Adrenal gland (tissue), 12 donors: Measurements from ENCODE around the gene CTCF. TPM values are rescaled to one million over a fixed set of nuclear protein-coding genes. Genes with fewer than 3 reads are reported as not detected.

Source experiments
- DNase-seq, 7 donors: peaks; one replicate each; pipeline ENCODE4 v3.0.0-alpha.2; 2019 to 2020
- H3K27ac ChIP-seq, 5 donors: fragments of 200-600 bp; sonication (generic) in 4 of 5; 1 replicate in 3 of 5; 2 replicates in 2 of 5; pipeline versions ENCODE4 v1.5.1 to v1.8.0; 2016 to 2020; ENCODE audit warnings: mild to moderate bottlenecking in 1 of 5
- H3K27me3 ChIP-seq: fragments of 200-600 bp; 2 replicates; pipeline ENCODE4 v1.8.0; 2021
- H3K36me3 ChIP-seq, 2 donors: fragments of 200-600 bp; replicated peaks in 1 of 2; 1 replicate in 1 of 2; 2 replicates in 1 of 2; pipeline versions ENCODE4 v1.5.1 to v1.8.0; 2018 to 2022
- H3K4me1 ChIP-seq, 2 donors: fragments of 200-600 bp; replicated peaks in 1 of 2; 1 replicate in 1 of 2; 2 replicates in 1 of 2; pipeline versions ENCODE4 v1.5.1 to v1.8.0; 2018 to 2021
- H3K4me3 ChIP-seq, 4 donors: fragments of 200-600 bp; sonication (generic) in 3 of 4; one replicate each; pipeline ENCODE4 v1.5.1; 2016 to 2018
- H3K9me3 ChIP-seq, 3 donors: fragments of 200-600 bp; sonication (generic) in 1 of 3; replicated peaks in 1 of 3; 1 replicate in 2 of 3; 2 replicates in 1 of 3; pipeline versions ENCODE4 v1.5.1 to v1.8.0; 2016 to 2021
- CTCF ChIP-seq, 6 experiments: fragments of 450-650 bp in 4 of 6; fragments of 200-600 bp in 2 of 6; sonication (generic) in 1 of 6; IDR thresholded peaks; 1 replicate in 5 of 6; 2 replicates in 1 of 6; pipeline versions ENCODE4 v1.5.1 to v1.8.0; 2016 to 2021; ENCODE audit warnings: antibody characterized with exemption in 6 of 6, mild to moderate bottlenecking in 2 of 6, moderate library complexity in 1 of 6
- POLR2A ChIP-seq, 2 donors: fragments of 450-650 bp; IDR thresholded peaks; one replicate each; pipeline ENCODE4 v1.6.1; 2017; ENCODE audit warnings: antibody characterized with exemption in 2 of 2, mild to moderate bottlenecking in 2 of 2, moderate library complexity in 1 of 2
- WGBS, 4 donors: extraction: QIAGEN DNeasy Blood & Tissue Kit in 2 of 4; methylation state at CpG; one replicate each; pipeline versions ENCODE4 v1.1.5 to v1.1.7; 2013 to 2017; 5-methylcytosine and 5-hydroxymethylcytosine counted together
- intact Hi-C, 2 donors: fragments of 100-400 bp; cut with DNase I; formaldehyde crosslinking; loops; one replicate each; pipeline versions ENCODE4 v1.14.1 to v1.15.0; 2022 to 2023
- polyA plus RNA-seq, 3 donors: library from polyadenylated mRNA; stranded (reverse); fragments of 200-250 nt in 2 of 3; fragments of 350-450 nt in 1 of 3; fragmentation: Illumina TruSeq in 1 of 3; extraction: RNeasy Lipid Tissue Mini Kit (QIAGEN cat#74804) in 1 of 3; gene quantifications; one replicate each; pipeline ENCODE4 v1.2.3, GENCODE V29; 2013 to 2014
- small RNA-seq, 2 donors: library from RNA; depleted of rRNA; stranded (forward); fragments of <200 nt; gene quantifications; one replicate each; pipeline ENCODE3, GENCODE V24; 2016
- total RNA-seq, 9 donors: library from RNA; depleted of rRNA in 4 of 9; stranded (reverse); fragments of >200 nt in 4 of 9; fragments of 120-200 nt in 1 of 9; fragmentation: NEBNext Ultra II Directional in 1 of 9; extraction: Animal tissue kit (Norgen Biotek cat#: 25700) in 1 of 9; gene quantifications; one replicate each; pipeline versions ENCODE4 v1.1.0 to v1.2.4, GENCODE V29; 2013 to 2023
- donor health status: healthy with polysubstance abuse.
- donor health status: Bipolar disorder and iron deficiency.
- donor health status: DM: yes; HTN: yes; CAD: no.
- donor health status: DM: no; HTN: no; CAD: no.
- donor health status: DM: no; HTN: no; CAD: no.
- donor health status: DM: yes; HTN: yes; CAD: no.

The CTCF gene
- total and polyA plus RNA-seq, 12 donors = 18.4 to 53.5 (median 29.9) TPM

GRCh38 chr16:67685388-67686112 lies 123.2 kb downstream of the CTCF start:
- Histone ChIP-seq H3K27ac (peak overlapping the region in 1 of 5 donors; percentile 56), H3K9me3 (no peaks in the 10 kb centered on the region), H3K27me3 (no peaks in the 10 kb centered on the region), H3K36me3 (peaks cover 0 to 29% of the 10 kb centered on the region in 2 donors), H3K4me3 (no peak overlapping the region), H3K4me1 (no peaks in the 10 kb centered on the region)
- no peak for DNase-seq
- intact Hi-C loops = no loop called here
- TF ChIP-seq CTCF (IDR thresholded peaks at IDR 0.05) (no peak), POLR2A (IDR thresholded peaks at IDR 0.05) (no peak)
- WGBS, 4 donors = 85 to 91% (median 88%) methylated on average over 17 of the region's 17 CpGs

Small RNA genes lying within 50 kb of the gene (small RNA-seq; reads per million reads assigned to genes)
- 0 reads per million in 2 donors for gene AC027682.3

Other genes starting within 250 kb of the CTCF start
- 1 to 10 TPM in 1 of 9 donors, under 1 TPM in 1, not detected in 7; 0.04 to 3.2 TPM for gene KCTD19, start 235.8 kb upstream of the CTCF start, total RNA-seq
- under 1 TPM; 0.07 to 0.80 (median 0.18) TPM for gene KCTD19, start 235.8 kb upstream of the CTCF start, polyA plus RNA-seq
- 1 to 10 TPM in 1 of 9 donors, under 1 TPM in 3, not detected in 5; 0.15 to 4.7 (median 0.52) TPM for gene LRRC36, start 235.7 kb upstream of the CTCF start, total RNA-seq
- 1 to 10 TPM in 1 of 3 donors, under 1 TPM in 2; 0.24 to 1.9 (median 0.61) TPM for gene LRRC36, start 235.7 kb upstream of the CTCF start, polyA plus RNA-seq
- 10 to 100 TPM in 1 of 9 donors, 1 to 10 TPM in 7, not detected in 1; 1.1 to 12.8 (median 3.4) TPM for gene TPPP3, start 169.0 kb upstream of the CTCF start, total RNA-seq
- 10 to 100 TPM in 2 of 3 donors, 1 to 10 TPM in 1; 9.4 to 22.7 (median 16.6) TPM for gene TPPP3, start 169.0 kb upstream of the CTCF start, polyA plus RNA-seq
- 10 to 100 TPM in 8 of 9 donors, 1 to 10 TPM in 1; 4.2 to 30.0 (median 13.6) TPM for gene ZDHHC1, start 146.0 kb upstream of the CTCF start, total RNA-seq
- gene ZDHHC1, start 146.0 kb upstream of the CTCF start, polyA plus RNA-seq = 1 to 10 TPM; 1.3 to 8.5 (median 7.9) TPM
- 10 to 100 TPM in 2 of 9 donors, 1 to 10 TPM in 6, under 1 TPM in 1; 0.69 to 12.3 (median 6.2) TPM for gene HSD11B2, start 131.4 kb upstream of the CTCF start, total RNA-seq
- 1 to 10 TPM; 1.8 to 3.7 (median 3.5) TPM for gene HSD11B2, start 131.4 kb upstream of the CTCF start, polyA plus RNA-seq
- gene ATP6V0D1, start 81.4 kb upstream of the CTCF start, total RNA-seq = 100 to 1,000 TPM; 114 to 244 (median 167) TPM
- gene ATP6V0D1, start 81.4 kb upstream of the CTCF start, polyA plus RNA-seq = 100 to 1,000 TPM in 1 of 3 donors, 10 to 100 TPM in 2; 24.1 to 186 (median 31.9) TPM
- gene AGRP, start 79.0 kb upstream of the CTCF start, total RNA-seq = 10 to 100 TPM in 4 of 9 donors, 1 to 10 TPM in 5; 3.1 to 98.1 (median 8.0) TPM
- 10 to 100 TPM in 2 of 3 donors, 1 to 10 TPM in 1; 2.9 to 56.7 (median 52.0) TPM for gene AGRP, start 79.0 kb upstream of the CTCF start, polyA plus RNA-seq
- 100 to 1,000 TPM in 1 of 9 donors, 10 to 100 TPM in 7, 1 to 10 TPM in 1; 8.1 to 168 (median 58.8) TPM for gene RIPOR1, start 33.7 kb upstream of the CTCF start, total RNA-seq
- gene RIPOR1, start 33.7 kb upstream of the CTCF start, polyA plus RNA-seq = 10 to 100 TPM; 19.6 to 83.5 (median 56.6) TPM
- gene CARMIL2, start 82.6 kb downstream of the CTCF start, total RNA-seq = 1 to 10 TPM in 5 of 9 donors, under 1 TPM in 4; 0.24 to 2.5 (median 1.0) TPM
- gene CARMIL2, start 82.6 kb downstream of the CTCF start, polyA plus RNA-seq = 10 to 100 TPM in 1 of 3 donors, 1 to 10 TPM in 1, under 1 TPM in 1; 0.35 to 18.5 (median 4.1) TPM
- gene ACD, start 97.7 kb downstream of the CTCF start, total RNA-seq = 10 to 100 TPM in 8 of 9 donors, 1 to 10 TPM in 1; 9.2 to 47.0 (median 18.7) TPM
- gene ACD, start 97.7 kb downstream of the CTCF start, polyA plus RNA-seq = 10 to 100 TPM in 2 of 3 donors, 1 to 10 TPM in 1; 7.3 to 26.5 (median 24.3) TPM
- 10 to 100 TPM in 4 of 9 donors, 1 to 10 TPM in 5; 1.9 to 49.1 (median 9.3) TPM for gene PARD6A, start 98.4 kb downstream of the CTCF start, total RNA-seq
- 1 to 10 TPM; 1.5 to 9.3 (median 6.7) TPM for gene PARD6A, start 98.4 kb downstream of the CTCF start, polyA plus RNA-seq
- 10 to 100 TPM in 8 of 9 donors, 1 to 10 TPM in 1; 8.8 to 69.8 (median 18.1) TPM for gene ENKD1, start 104.2 kb downstream of the CTCF start, total RNA-seq
- 100 to 1,000 TPM in 1 of 3 donors, 10 to 100 TPM in 1, 1 to 10 TPM in 1; 3.0 to 113 (median 72.5) TPM for gene ENKD1, start 104.2 kb downstream of the CTCF start, polyA plus RNA-seq
- gene C16orf86, start 104.3 kb downstream of the CTCF start, total RNA-seq = 10 to 100 TPM in 4 of 9 donors, 1 to 10 TPM in 5; 4.1 to 17.9 (median 7.8) TPM
- 10 to 100 TPM in 1 of 3 donors, 1 to 10 TPM in 1, under 1 TPM in 1; 0.57 to 14.4 (median 8.2) TPM for gene C16orf86, start 104.3 kb downstream of the CTCF start, polyA plus RNA-seq
- gene GFOD2, start 156.8 kb downstream of the CTCF start, total RNA-seq = 10 to 100 TPM; 14.2 to 43.5 (median 17.8) TPM
- 10 to 100 TPM; 16.0 to 16.7 (median 16.7) TPM for gene GFOD2, start 156.8 kb downstream of the CTCF start, polyA plus RNA-seq
- gene RANBP10, start 244.0 kb downstream of the CTCF start, total RNA-seq = 10 to 100 TPM in 7 of 9 donors, 1 to 10 TPM in 2; 9.4 to 74.1 (median 23.1) TPM
- 10 to 100 TPM; 19.1 to 45.8 (median 20.1) TPM for gene RANBP10, start 244.0 kb downstream of the CTCF start, polyA plus RNA-seq
- 1 to 10 TPM in 8 of 9 donors, under 1 TPM in 1; 0.72 to 3.6 (median 2.1) TPM for gene TSNAXIP1, start 244.4 kb downstream of the CTCF start, total RNA-seq
- 10 to 100 TPM in 2 of 3 donors, 1 to 10 TPM in 1; 2.2 to 18.7 (median 15.7) TPM for gene TSNAXIP1, start 244.4 kb downstream of the CTCF start, polyA plus RNA-seq